ENCODE results near the gene SBF2.

- TF ChIP-seq CTCF (IDR thresholded peaks at IDR 0.05; ENCODE audit: borderline replicate concordance, extremely low read depth, low read length, poor library complexity, severe bottlenecking) (no peak), EZH2 (IDR thresholded peaks at IDR 0.05; ENCODE audit: borderline replicate concordance, low read depth, low read length, severe bottlenecking) (no peak)
Observed at GRCh38 chr11:9888938-9889337, 405.1 kb downstream of the SBF2 start.
